ENCODE results near the gene DTX2.
"Not testable (repeated sequence)": the region's sequence is repeated elsewhere in the genome, so short reads cannot be mapped to it uniquely, and the experiment has no call there.

The DTX2 gene

DNA sequence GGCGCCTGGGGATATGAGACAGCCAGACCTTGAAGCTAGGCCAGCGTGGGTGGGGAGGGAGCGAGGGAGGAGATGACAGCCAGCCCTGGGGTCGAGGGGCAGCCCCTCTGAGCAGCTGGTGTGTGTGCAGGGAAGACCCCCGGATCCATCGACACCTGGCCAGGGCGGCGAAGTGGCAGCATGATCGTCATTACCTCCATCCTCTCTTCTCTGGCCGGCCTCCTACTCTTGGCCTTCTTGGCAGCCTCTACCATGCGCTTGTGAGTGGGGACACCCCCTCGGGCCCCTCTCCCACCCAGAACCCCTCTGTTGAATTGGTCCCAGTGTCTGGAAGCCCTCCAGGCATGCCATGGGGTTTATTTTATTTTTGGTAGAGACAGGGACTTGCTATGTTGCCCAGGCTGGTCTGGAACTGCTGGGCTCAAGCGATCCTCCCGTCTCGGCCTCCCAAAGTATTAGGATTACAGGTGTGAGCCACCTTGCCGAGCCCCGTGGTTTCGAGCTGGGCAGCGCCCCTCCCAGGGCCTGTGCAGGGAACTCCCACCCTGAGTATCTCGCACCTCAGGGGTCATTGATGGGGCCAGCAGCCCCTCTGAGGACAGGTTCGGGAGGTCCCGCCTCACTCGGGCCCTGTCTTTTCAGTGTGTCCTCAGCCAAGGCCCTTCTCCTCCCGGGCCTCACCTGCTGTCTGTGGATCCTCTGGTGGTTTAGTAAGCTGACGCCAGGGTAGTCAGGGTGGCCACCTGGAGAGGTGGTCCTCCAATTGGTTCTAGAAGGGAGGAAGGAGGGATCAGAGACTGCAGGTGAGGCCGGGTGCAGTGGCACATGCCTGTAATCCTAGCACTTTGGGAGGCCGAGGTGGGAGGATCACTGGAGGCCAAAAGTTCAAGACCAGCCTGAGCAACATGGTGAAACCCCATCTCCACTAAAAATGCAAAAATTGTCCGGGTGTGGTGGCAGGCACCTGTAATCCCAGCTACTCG, 52.6 kb downstream of the DTX2 start:
- no peak for DNase-seq

DNA sequence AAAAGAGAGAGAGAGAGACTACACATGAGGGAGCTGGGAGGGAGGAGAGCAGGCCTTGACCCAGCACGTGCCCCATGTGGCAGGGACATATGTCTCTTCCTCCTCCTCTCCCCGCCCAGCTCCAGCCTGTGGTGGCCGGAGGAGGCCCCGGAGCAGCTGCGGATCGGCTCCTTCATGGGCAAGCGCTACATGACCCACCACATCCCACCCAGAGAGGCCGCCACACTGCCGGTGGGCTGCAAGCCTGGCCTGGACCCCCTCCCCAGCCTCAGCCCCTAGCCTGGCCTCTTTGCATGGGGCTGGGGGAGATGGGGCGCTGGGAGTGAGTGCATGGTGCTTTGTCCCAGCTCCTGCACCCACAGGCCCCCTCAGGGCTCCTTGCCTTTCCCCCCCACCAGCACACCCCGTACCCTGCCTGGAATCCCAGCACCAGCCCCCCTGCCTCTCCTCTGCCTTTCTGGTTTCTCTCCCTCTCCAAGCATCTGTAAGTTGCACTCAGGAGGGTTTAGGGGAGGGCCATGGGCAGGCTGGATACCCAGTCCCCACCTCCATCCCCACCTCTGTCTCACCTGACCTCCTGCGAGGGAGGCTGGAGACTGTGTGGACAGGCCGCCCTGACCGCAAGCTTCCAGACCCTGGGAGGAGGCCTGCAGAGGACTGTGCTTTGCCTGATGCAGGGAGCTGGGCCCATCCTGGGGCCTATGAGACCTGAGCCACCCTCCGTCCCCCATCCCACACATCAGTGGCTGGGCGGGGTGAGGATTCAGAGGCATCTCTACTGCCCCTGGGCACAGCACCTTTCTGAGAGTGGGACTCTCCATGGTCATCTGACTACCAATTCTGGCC, 53.6 kb downstream of the DTX2 start:
- no peak for DNase-seq

DNA sequence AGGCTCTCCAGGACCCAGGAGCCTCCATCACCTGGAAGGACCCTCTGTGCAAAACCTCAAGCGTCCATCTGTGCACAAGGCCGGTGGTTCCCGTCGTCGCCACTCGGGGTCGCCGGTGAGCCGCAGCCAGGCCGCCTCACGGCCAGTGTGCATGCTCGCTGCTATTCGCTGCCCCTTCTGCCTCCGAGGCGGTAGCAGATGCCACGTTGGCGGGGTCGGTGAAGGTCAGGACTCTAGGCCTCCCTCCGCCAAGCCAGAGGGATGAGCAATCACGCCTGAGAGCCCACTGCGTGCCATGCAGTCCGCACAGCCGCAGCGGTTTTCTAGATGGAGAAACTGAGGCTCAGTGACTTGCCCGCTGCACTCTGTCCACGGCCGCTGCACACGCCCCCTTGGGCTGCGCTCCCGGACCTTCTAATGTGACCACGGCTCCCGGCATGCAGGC, 54.5 kb downstream of the DTX2 start:
- no peak for DNase-seq

DNA sequence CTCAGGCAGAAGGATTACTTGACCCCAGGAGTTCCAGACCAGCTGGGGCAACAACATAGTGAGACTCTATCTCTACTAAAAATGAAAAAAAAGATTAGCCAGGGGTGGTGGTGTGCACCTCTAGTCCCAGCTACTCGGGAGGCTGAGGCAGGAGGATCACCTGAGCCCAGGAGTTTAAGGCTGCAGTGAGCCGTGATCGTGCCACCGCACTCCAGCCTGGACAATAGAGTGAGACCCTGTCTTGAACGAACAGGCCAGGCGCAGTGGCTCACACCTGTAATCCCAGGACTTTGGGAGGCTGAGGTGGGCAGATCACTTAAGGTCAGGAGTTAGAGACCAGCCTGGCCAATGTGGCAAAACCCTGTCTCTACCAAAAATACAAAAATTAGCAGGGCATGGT, 55.4 kb downstream of the DTX2 start:
- not testable (repeated sequence) for DNase-seq

DNA sequence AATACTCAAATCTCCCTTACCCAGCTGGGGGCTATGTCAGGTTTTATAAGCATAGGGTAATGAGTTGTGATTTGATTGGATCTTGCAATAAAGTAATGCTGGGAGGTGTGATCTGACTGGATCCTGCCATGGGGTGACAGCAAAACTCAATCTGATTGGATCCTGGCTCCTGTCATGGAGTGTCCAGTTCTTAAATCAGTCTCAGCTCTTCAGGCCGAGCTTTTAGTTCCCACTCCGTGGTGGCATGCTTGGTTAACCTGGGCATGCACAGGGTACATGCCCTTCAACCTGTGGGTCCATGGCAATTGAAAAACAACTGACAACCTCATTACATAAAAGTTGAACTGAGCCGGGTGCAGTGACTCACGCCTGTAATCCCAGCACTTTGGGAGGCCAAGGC, 64.7 kb downstream of the DTX2 start:
- DNase-seq = not testable (repeated sequence)

DNA sequence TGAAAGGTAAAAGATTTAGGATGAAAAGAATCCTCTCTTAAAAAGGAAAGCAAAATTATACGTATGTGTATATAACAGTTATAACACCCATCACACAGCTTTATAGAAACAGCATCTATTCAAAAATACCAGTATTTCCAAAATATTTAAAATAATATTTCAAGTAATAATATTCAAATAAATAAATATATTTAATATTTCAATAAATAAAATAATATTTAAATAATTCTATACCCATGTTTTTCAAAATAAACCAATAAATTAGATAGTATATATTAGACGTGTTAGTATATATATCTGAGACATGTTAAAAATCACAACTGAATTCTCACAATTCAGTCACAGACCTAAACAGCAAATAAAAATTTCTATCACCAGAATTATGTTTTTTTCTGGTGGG, 70.1 kb downstream of the DTX2 start:
- not testable (repeated sequence) for DNase-seq

- DNase-seq = not testable (repeated sequence)
These were observed 81.7 kb downstream of the DTX2 start, which contains the start of gene SPDYE16 for GRCh38 chr7:76543197-76543596. Gene SPDYE16 (minus strand): TSS chr7:76543297. CDS start chr7:76541459, 1,838 bp downstream.

GRCh38 chr7:76549025-76549854, 87.7 kb downstream of the DTX2 start:
- DNase-seq = peak; percentile 76

GRCh38 chr7:76549855-76550248, 88.3 kb downstream of the DTX2 start:
- not testable (repeated sequence) for DNase-seq

- not testable (repeated sequence) for DNase-seq
These were observed 90.5 kb downstream of the DTX2 start for GRCh38 chr7:76551992-76552391.

Data from GOT3 (cell line).